K562 (cell line): ENCODE data around the gene NUTF2. TPM values are rescaled to one million over a fixed set of nuclear protein-coding genes. Genes with fewer than 3 reads are reported as not detected.
A peak's percentile ranks its signal among the peaks of the same experiment; 100 is the strongest.

Experiments
- ATAC-seq: fragments of 200-7000 bp; cut with Tn5 transposase; 3 replicates; pipeline ENCODE4 v1.9.1; 2020; ENCODE audit warnings: moderate library complexity
- BruUV-seq: library from RNA; stranded (reverse); fragments of 400-500 nt; replicated peaks from 2 replicates; lab custom pipeline; 2021; lab: Mats Ljungman, UMichigan
- CTCF ChIA-PET: fragments of 300-600 bp; formaldehyde crosslinking; extraction: SDS; loops from one replicate; lab custom pipeline; 2021; ENCODE audit warnings: low intra/inter-chr PET ratio; lab: Yijun Ruan, JAX
- POLR2A ChIA-PET: fragments of 300-600, 350-650 bp; sonication (Branson Sonifier 250); formaldehyde crosslinking; extraction: SDS; loops from one replicate; lab custom pipeline; 2021; ENCODE audit warnings: antibody characterized with exemption, inconsistent platforms; lab: Yijun Ruan, JAX
- DNase-seq, 4 experiments: peaks; one replicate each; pipeline versions ENCODE4 v3.0.0 to v3.0.0-alpha.2; 2011 to 2018; ENCODE audit warnings: low spot score in 3 of 4, mixed read lengths in 3 of 4; ENCODE audit errors: extremely low read depth in 1 of 4
- FAIRE-seq: peaks from 2 replicates; lab custom pipeline; 2011; peaks lifted over from hg19 to GRCh38; lab: Jason Lieb, UNC
- H2AFZ ChIP-seq: 2 replicates; pipeline ENCODE4 v1.6.0; 2011; ENCODE audit warnings: low read depth, low read length, control low read depth, inconsistent platforms
- H3K27ac ChIP-seq: fragments of 200-600 bp; 3 replicates; pipeline ENCODE4 v1.8.0; 2011; ENCODE audit warnings: low read depth, mild to moderate bottlenecking, control low read depth, inconsistent platforms, low read length, moderate library complexity, mixed read lengths; ENCODE audit errors: extremely low read depth
- H3K27me3 ChIP-seq, 2 experiments: fragments of 300-600 bp in 1 of 2; 2 replicates in 1 of 2; 3 replicates in 1 of 2; pipeline versions ENCODE4 v1.6.0 to v1.8.0; 2011; ENCODE audit warnings: inconsistent platforms in 2 of 2, low read length in 2 of 2, mild to moderate bottlenecking in 1 of 2, mixed read lengths in 1 of 2, moderate library complexity in 1 of 2; ENCODE audit not compliant: control insufficient read depth in 2 of 2, insufficient read depth in 2 of 2
- H3K36me3 ChIP-seq: fragments of 300-600 bp; 3 replicates; pipeline ENCODE4 v1.8.0; 2011; ENCODE audit warnings: mild to moderate bottlenecking, low read length, inconsistent platforms; ENCODE audit not compliant: control insufficient read depth, insufficient read depth
- H3K4me1 ChIP-seq, 2 experiments: fragments of 200-600 bp in 1 of 2; replicated peaks in 1 of 2; 2 replicates in 1 of 2; 3 replicates in 1 of 2; pipeline versions ENCODE4 v1.5.1 to v1.8.0; 2011; ENCODE audit warnings: inconsistent platforms in 2 of 2, low read length in 2 of 2, mild to moderate bottlenecking in 1 of 2, mixed read lengths in 1 of 2, moderate library complexity in 1 of 2; ENCODE audit not compliant: control insufficient read depth in 2 of 2, insufficient read depth in 2 of 2
- H3K4me2 ChIP-seq: 2 replicates; pipeline ENCODE4 v1.6.1; 2011; ENCODE audit warnings: low read length, control low read depth, inconsistent platforms, mixed read lengths; ENCODE audit not compliant: insufficient read depth
- H3K4me3 ChIP-seq: fragments of 200-600 bp; sonication (generic), shearing (Covaris generic); 2 replicates; pipeline ENCODE4 v1.5.1; 2016; ENCODE audit warnings: control low read depth, inconsistent platforms
- H3K79me2 ChIP-seq: fragments of 200-600 bp; 3 replicates; pipeline ENCODE4 v1.8.0; 2011; ENCODE audit warnings: low read length, inconsistent platforms; ENCODE audit not compliant: control insufficient read depth, insufficient read depth
- H3K9ac ChIP-seq, 2 experiments: 2 replicates each; pipeline versions ENCODE4 v1.6.0 to v1.6.1; 2011; ENCODE audit warnings: low read depth in 2 of 2, low read length in 2 of 2, control low read depth in 1 of 2, inconsistent platforms in 1 of 2, mild to moderate bottlenecking in 1 of 2, mixed read lengths in 1 of 2; ENCODE audit not compliant: insufficient read depth in 1 of 2
- H3K9me1 ChIP-seq: one replicate; pipeline ENCODE4 v1.6.0; 2011; ENCODE audit warnings: inconsistent platforms, mild to moderate bottlenecking, low read length, moderate library complexity; ENCODE audit not compliant: control insufficient read depth, insufficient read depth
- H3K9me3 ChIP-seq: replicated peaks from 2 replicates; pipeline ENCODE4 v1.5.1; 2011; ENCODE audit warnings: low read depth, low read length, inconsistent platforms; ENCODE audit not compliant: control insufficient read depth, insufficient read depth
- H4K20me1 ChIP-seq: replicated peaks from 2 replicates; pipeline ENCODE4 v1.6.1; 2011; ENCODE audit warnings: low read length, inconsistent platforms, mixed read lengths; ENCODE audit not compliant: control insufficient read depth, insufficient read depth
- ATF7 ChIP-seq: fragments of 450-650 bp; IDR thresholded peaks from 2 replicates; pipeline ENCODE4 v1.7.1; 2014; ENCODE audit warnings: mild to moderate bottlenecking, moderate library complexity
- CCNT2 ChIP-seq: IDR thresholded peaks from 2 replicates; pipeline ENCODE4 v1.6.1; 2011; ENCODE audit warnings: borderline replicate concordance, low read depth, mild to moderate bottlenecking, moderate library complexity, mixed read lengths, low read length; ENCODE audit not compliant: insufficient read length; ENCODE audit errors: extremely low read depth
- ESRRB ChIP-seq: fragments of 250-450 bp; sonication (Bioruptor Pico); IDR thresholded peaks from 2 replicates; pipeline ENCODE4 v1.5.0; 2020; ENCODE audit warnings: mild to moderate bottlenecking, moderate library complexity, borderline replicate concordance
- HOXB6 ChIP-seq: fragments of 250-450 bp; sonication (Bioruptor Pico); IDR thresholded peaks from 2 replicates; pipeline ENCODE4 v1.5.1; 2022; ENCODE audit warnings: mild to moderate bottlenecking, borderline replicate concordance
- NFIC ChIP-seq: fragments of 450-650 bp; IDR thresholded peaks from 2 replicates; pipeline ENCODE4 v1.6.1; 2017; ENCODE audit warnings: mild to moderate bottlenecking, inconsistent platforms
- SP2 ChIP-seq: IDR thresholded peaks from 2 replicates; pipeline ENCODE4 v1.6.1; 2011; ENCODE audit warnings: mild to moderate bottlenecking, low read depth, low read length, moderate library complexity; ENCODE audit not compliant: poor library complexity, severe bottlenecking; ENCODE audit errors: extremely low read depth
- TRIM28 ChIP-seq: fragments of 450-650 bp; IDR thresholded peaks from 2 replicates; pipeline ENCODE4 v1.6.1; 2017
- ZFP36 ChIP-seq: fragments of 150-350 bp; IDR thresholded peaks from 2 replicates; pipeline ENCODE4 v1.6.1; 2018; ENCODE audit warnings: low read length, low read depth; ENCODE audit not compliant: partially characterized antibody
- WGBS: fragments of 100-300 bp; shearing (Covaris generic); methylation state at CpG from one replicate; pipeline ENCODE4 v1.1.6; 2016; ENCODE audit warnings: low coverage, mixed read lengths; ENCODE audit not compliant: insufficient coverage; ENCODE audit errors: missing lambda C conversion rate; 5-methylcytosine and 5-hydroxymethylcytosine counted together
- in situ Hi-C: fragments of 300-500 bp; cut with MboI; formaldehyde crosslinking; loops from 4 replicates; pipeline ENCODE4 v1.15.0; 2018; ENCODE audit warnings: inconsistent platforms, mixed read lengths
- intact Hi-C: fragments of 100-400 bp; cut with micrococcal nuclease; formaldehyde crosslinking; loops from 2 replicates; pipeline ENCODE4 v1.14.2; 2022
- polyA plus RNA-seq, 8 experiments: library from polyadenylated mRNA; depleted of rRNA in 4 of 8; stranded (reverse) in 5 of 8; unstranded in 3 of 8; fragments of >200 nt; fragmentation: Nextera tagmentation in 2 of 8; fragmentation: Illumina TruSeq in 1 of 8; extraction: Ambion mirVana in 2 of 8; extraction: Trizol in 1 of 8; gene quantifications; 2 replicates each; pipeline versions ENCODE4 v1.2.1 to v1.2.3, GENCODE V29; 2011 to 2014; ENCODE audit warnings: inconsistent platforms in 1 of 8, missing spikeins in 1 of 8
- total RNA-seq, 7 experiments: library from RNA; depleted of rRNA in 6 of 7; stranded (reverse); fragments of >200 nt in 6 of 7; fragmentation: Illumina TruSeq in 2 of 7; extraction: Trizol in 2 of 7; gene quantifications; 2 replicates each; pipeline versions ENCODE4 v1.2.1 to v1.2.3, GENCODE V29; 2011 to 2021; ENCODE audit warnings: low replicate concordance in 1 of 7
- TF ChIP-seq, protein P1 (sequence below), 3 experiments: fragments of 200-800 bp in 1 of 3; sonication (Bioruptor generic) in 1 of 3; sonication (generic) in 1 of 3; formaldehyde crosslinking in 1 of 3; IDR thresholded peaks; 2 replicates each; pipeline versions ENCODE4 v1.6.1 to v1.8.0; 2016 to 2022; ENCODE audit warnings: mild to moderate bottlenecking in 2 of 3, missing compliant biosample characterization in 2 of 3, missing genetic modification characterization in 2 of 3, missing genetic modification reagents in 1 of 3
- TF ChIP-seq, protein P2 (sequence below): fragments of 450-650 bp; IDR thresholded peaks from 2 replicates; pipeline ENCODE4 v1.6.1; 2018; ENCODE audit warnings: mild to moderate bottlenecking, low read depth; ENCODE audit not compliant: partially characterized antibody
- TF ChIP-seq, protein P3 (sequence below): fragments of 250-450 bp; sonication (Bioruptor Pico); IDR thresholded peaks from 2 replicates; pipeline ENCODE4 v1.6.1; 2021; ENCODE audit warnings: mild to moderate bottlenecking
- TF ChIP-seq, protein P4 (sequence below): sonication (generic); formaldehyde crosslinking; IDR thresholded peaks from 2 replicates; pipeline ENCODE4 v1.8.1; 2023; ENCODE audit warnings: mild to moderate bottlenecking, missing genetic modification reagents
- TF ChIP-seq, protein P5 (sequence below): fragments of 250-450 bp; sonication (Bioruptor Pico); IDR thresholded peaks from 2 replicates; pipeline ENCODE4 v1.8.0; 2022; ENCODE audit warnings: inconsistent platforms, mild to moderate bottlenecking, moderate library complexity, borderline replicate concordance

NUTF2 gene
- total and polyA plus RNA-seq, 9 of the 15 experiments (the other 6 are each of a cell fraction or from before 2014, with no cell fraction given), result 106 to 248 (median 147) TPM

DNA sequence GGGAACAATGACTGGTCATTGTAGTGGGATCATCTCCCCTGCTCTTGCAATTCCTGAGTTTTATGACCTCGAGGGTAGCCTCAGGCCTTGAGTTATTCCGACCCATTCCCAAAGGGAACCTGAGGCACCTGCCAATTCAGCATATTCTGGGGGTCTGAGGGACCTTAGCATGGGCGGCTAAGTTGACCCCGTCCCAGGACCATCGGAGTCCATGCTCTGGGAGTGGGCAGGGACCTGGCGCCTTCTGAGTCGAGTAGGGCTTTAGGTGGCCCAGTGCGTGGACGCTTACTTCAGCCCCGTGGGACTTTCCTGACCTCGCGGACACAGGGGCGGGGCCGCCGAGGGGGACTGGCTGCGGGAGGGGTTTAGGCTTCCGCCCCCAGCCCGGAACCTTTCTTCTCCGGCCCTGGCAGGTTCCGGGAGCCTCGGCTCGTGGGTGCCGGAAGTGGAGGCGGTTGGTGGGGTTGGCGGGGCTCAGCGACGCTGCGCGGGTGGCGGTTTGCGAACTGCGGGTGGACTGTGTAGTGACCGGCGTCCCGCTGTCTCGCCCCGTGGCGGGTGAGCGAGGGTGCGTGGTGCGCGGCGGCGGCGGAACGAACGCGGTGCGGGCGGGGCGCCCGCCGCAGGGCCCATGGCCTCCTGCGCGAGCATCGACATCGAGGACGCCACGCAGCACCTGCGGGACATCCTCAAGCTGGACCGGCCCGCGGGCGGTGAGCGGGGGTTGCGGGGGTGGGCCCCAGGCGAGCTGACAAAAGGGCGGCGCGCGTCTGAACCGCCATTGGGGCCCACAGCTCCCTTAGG, 26.1 kb downstream of the NUTF2 start, which contains the start of gene EDC4:
TSS of gene EDC4 (plus strand) at position 422 of the 804 bp plus-strand sequence. CDS start at position 632, 210 bp downstream.
- in situ Hi-C loops, result no loop called here
- Histone ChIP-seq H3K27ac (peak within 1 kb of the TSS; percentile 83), H3K9me1 (no peaks in the 10 kb centered on the region), H4K20me1 (peaks cover 14% of the 10 kb centered on the region), H3K4me1 (peaks cover 21% of the 10 kb centered on the region in 2 experiments; a peak in 4 of 5 replicates), H3K9me3 (no peaks in the 10 kb centered on the region), H3K4me3 (peak within 1 kb of the TSS; percentile 85), H3K27me3 (no peaks in the 10 kb centered on the region), H3K79me2 (peaks cover 40% of the 10 kb centered on the region), H2AFZ (peak within 1 kb of the TSS; percentile 82), H3K9ac (peak within 1 kb of the TSS; percentile 87 to 99), H3K36me3 (peaks cover 79% of the 10 kb centered on the region; the same call in 2 of the 3 replicates), H3K4me2 (peak within 1 kb of the TSS; percentile 89)
- ChIA-PET POLR2A (interaction anchor here (0.7 to 2.6 kb wide), 6 partner anchors 9 to 134 kb away, joined by 3 to 15 read pairs (median 4); partner anchors contain the start of gene NRN1L), CTCF (no interaction called here)
- DNase-seq (peak; percentile 90 to 95 (median 94)), ATAC-seq (peak; percentile 94), FAIRE-seq (peak; percentile 74)
- intact Hi-C loops, result no loop called here
- no TSS peak for BruUV-seq
- 4% methylated on average over 60 of the region's 72 CpGs for WGBS
- TF ChIP-seq ZFP36, result no peak
- TF ChIP-seq, protein P1, sequence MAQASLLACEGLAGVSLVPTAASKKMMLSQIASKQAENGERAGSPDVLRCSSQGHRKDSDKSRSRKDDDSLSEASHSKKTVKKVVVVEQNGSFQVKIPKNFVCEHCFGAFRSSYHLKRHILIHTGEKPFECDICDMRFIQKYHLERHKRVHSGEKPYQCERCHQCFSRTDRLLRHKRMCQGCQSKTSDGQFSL (CRISPR knock-in tag; IDR thresholded peaks at IDR 0.05), result peak; percentile 85
- TF ChIP-seq, protein P1 (tag; IDR thresholded peaks at IDR 0.05), result no peak
- TF ChIP-seq ESRRB (CRISPR knock-in tag), result no peak
- TF ChIP-seq CCNT2, result peak; percentile 85
- no peak for TF ChIP-seq SP2
- TF ChIP-seq, protein P2, sequence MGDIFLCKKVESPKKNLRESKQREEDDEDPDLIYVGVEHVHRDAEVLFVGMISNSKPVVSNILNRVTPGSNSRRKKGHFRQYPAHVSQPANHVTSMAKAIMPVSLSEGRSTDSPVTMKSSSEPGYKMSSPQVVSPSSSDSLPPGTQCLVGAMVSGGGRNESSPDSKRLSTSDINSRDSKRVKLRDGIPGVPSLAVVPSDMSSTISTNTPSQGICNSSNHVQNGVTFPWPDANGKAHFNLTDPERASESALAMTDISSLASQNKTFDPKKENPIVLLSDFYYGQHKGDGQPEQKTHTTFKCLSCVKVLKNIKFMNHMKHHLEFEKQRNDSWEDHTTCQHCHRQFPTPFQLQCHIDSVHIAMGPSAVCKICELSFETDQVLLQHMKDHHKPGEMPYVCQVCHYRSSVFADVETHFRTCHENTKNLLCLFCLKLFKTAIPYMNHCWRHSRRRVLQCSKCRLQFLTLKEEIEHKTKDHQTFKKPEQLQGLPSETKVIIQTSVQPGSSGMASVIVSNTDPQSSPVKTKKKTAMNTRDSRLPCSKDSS, result no peak
- TF ChIP-seq HOXB6 (CRISPR knock-in tag), result no peak
- TF ChIP-seq, protein P3, sequence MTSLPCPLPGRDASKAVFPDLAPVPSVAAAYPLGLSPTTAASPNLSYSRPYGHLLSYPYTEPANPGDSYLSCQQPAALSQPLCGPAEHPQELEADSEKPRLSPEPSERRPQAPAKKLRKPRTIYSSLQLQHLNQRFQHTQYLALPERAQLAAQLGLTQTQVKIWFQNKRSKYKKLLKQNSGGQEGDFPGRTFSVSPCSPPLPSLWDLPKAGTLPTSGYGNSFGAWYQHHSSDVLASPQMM (CRISPR knock-in tag), result no peak
- no peak for TF ChIP-seq TRIM28
- peak; percentile 68 for TF ChIP-seq NFIC
- TF ChIP-seq, protein P4, sequence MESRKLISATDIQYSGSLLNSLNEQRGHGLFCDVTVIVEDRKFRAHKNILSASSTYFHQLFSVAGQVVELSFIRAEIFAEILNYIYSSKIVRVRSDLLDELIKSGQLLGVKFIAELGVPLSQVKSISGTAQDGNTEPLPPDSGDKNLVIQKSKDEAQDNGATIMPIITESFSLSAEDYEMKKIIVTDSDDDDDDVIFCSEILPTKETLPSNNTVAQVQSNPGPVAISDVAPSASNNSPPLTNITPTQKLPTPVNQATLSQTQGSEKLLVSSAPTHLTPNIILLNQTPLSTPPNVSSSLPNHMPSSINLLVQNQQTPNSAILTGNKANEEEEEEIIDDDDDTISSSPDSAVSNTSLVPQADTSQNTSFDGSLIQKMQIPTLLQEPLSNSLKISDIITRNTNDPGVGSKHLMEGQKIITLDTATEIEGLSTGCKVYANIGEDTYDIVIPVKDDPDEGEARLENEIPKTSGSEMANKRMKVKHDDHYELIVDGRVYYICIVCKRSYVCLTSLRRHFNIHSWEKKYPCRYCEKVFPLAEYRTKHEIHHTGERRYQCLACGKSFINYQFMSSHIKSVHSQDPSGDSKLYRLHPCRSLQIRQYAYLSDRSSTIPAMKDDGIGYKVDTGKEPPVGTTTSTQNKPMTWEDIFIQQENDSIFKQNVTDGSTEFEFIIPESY (CRISPR knock-in tag), result peak; percentile 81
- TF ChIP-seq, protein P5, sequence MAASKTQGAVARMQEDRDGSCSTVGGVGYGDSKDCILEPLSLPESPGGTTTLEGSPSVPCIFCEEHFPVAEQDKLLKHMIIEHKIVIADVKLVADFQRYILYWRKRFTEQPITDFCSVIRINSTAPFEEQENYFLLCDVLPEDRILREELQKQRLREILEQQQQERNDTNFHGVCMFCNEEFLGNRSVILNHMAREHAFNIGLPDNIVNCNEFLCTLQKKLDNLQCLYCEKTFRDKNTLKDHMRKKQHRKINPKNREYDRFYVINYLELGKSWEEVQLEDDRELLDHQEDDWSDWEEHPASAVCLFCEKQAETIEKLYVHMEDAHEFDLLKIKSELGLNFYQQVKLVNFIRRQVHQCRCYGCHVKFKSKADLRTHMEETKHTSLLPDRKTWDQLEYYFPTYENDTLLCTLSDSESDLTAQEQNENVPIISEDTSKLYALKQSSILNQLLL (CRISPR knock-in tag), result no peak
- peak; percentile 83 for TF ChIP-seq ATF7
